Endometrial microvascular endothelial cells (primary cell): ENCODE data around the gene CTSL. TPM values are rescaled to one million over a fixed set of nuclear protein-coding genes. Genes with fewer than 3 reads are reported as not detected.

Experiments
- in situ Hi-C: cut with HindIII; loops from 2 replicates; pipeline ENCODE4 v1.10.0; 2017; ENCODE audit warnings: low sequenced_read_pairs, low pct_unique_long_range_greater_than_20kb; ENCODE audit errors: inconsistent ontology term
- total RNA-seq: library from RNA; depleted of rRNA; stranded (reverse); fragments of >200 nt; gene quantifications from one replicate; pipeline ENCODE4 v1.2.3, GENCODE V29; 2015; ENCODE audit errors: inconsistent ontology term

Gene CTSL
- 175 TPM for total RNA-seq

- in situ Hi-C loops: no loop called here
Observed at GRCh38 chr9:87725900-87726709, at the start of gene CTSL. Gene CTSL (plus strand): TSS chr9:87726119. CDS start chr9:87727604, 1,485 bp downstream.

GRCh38 chr9:87676976-87677775 is 48.7 kb upstream of the CTSL start:
- in situ Hi-C loops: no loop called here

GRCh38 chr9:87677776-87678587 is 47.9 kb upstream of the CTSL start:
- in situ Hi-C loops: no loop called here

- in situ Hi-C loops: no loop called here
Observed at GRCh38 chr9:87678650-87679355, 47.1 kb upstream of the CTSL start.

GRCh38 chr9:87681271-87682061 is 44.5 kb upstream of the CTSL start:
- in situ Hi-C loops: no loop called here

- in situ Hi-C loops: no loop called here
Observed at GRCh38 chr9:87682085-87682484, 43.8 kb upstream of the CTSL start.

- in situ Hi-C loops: no loop called here
Observed at GRCh38 chr9:87682618-87683017, 43.3 kb upstream of the CTSL start.

- in situ Hi-C loops: no loop called here
Observed at GRCh38 chr9:87683751-87684626, 41.9 kb upstream of the CTSL start.

GRCh38 chr9:87684627-87685219 is 41.2 kb upstream of the CTSL start:
- in situ Hi-C loops: no loop called here

- in situ Hi-C loops: no loop called here
Observed at GRCh38 chr9:87685441-87685840, 40.5 kb upstream of the CTSL start.

- in situ Hi-C loops: no loop called here
Observed at GRCh38 chr9:87685871-87686519, 39.9 kb upstream of the CTSL start.

GRCh38 chr9:87686520-87687090 is 39.3 kb upstream of the CTSL start:
- in situ Hi-C loops: no loop called here

GRCh38 chr9:87687207-87687606 is 38.7 kb upstream of the CTSL start:
- in situ Hi-C loops: no loop called here

- in situ Hi-C loops: no loop called here
Observed at GRCh38 chr9:87694236-87694755, 31.6 kb upstream of the CTSL start.

- in situ Hi-C loops: no loop called here
Observed at GRCh38 chr9:87695523-87695922, 30.4 kb upstream of the CTSL start.

- in situ Hi-C loops: no loop called here
Observed at GRCh38 chr9:87696641-87697040, 29.3 kb upstream of the CTSL start.
